ENCODE results near the gene ITK. TPM values are rescaled to one million over a fixed set of nuclear protein-coding genes. Genes with fewer than 3 reads are reported as not detected.

Gene ITK
- total and polyA plus RNA-seq, 4 donors: 0.35 to 1.5 (median 0.43) TPM

DNA sequence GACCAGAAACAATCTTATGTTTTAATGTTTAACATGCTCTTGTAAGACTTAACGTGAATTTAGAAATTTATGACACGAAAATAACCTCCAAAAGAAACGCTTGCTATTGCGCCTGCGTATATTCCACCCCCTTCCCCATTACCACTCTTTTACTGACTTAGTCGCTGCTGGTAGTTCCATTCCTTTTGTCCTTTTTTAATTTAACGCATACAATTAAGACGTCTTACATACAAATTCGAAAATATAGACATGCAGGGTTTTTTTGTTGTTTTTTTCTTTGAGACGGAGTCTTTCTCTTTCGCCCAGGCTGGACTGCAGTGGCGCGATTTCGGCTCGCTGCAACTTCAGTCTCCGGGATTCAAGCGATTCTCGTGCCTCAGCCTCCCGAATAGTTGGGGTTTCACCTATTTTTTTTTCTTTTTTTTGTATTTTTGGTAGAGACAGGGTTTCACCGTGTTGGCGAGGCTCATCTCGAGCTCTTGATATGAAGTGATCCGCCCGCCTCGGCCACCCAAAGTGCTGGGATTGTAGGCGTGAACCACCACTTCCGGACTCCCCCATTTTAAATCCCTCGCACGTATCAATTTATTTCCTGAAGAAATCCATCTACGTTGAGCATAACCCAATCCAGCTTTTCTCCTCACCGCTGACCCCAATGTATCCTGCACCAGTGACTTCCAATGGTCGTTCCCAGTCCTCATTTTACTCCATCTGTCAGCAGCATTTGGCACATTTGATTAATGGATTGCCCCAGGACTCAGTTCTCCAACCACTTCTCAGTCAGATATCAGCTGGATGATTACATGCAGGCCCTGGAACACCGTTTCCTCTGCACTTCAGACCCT is 37.3 kb upstream of the ITK start:
- H3K4me1 ChIP-seq (ENCODE audit: control insufficient read depth in 4 of 4, insufficient read depth in 4 of 4, low read length in 3 of 4): peaks cover 4 to 9% (median 5%) of the 10 kb centered on the region in 4 donors
- no peaks in the 10 kb centered on the region for H3K9me3 ChIP-seq (ENCODE audit: control insufficient read depth in 4 of 4, low read length in 3 of 4)
- TF ChIP-seq, protein P1, sequence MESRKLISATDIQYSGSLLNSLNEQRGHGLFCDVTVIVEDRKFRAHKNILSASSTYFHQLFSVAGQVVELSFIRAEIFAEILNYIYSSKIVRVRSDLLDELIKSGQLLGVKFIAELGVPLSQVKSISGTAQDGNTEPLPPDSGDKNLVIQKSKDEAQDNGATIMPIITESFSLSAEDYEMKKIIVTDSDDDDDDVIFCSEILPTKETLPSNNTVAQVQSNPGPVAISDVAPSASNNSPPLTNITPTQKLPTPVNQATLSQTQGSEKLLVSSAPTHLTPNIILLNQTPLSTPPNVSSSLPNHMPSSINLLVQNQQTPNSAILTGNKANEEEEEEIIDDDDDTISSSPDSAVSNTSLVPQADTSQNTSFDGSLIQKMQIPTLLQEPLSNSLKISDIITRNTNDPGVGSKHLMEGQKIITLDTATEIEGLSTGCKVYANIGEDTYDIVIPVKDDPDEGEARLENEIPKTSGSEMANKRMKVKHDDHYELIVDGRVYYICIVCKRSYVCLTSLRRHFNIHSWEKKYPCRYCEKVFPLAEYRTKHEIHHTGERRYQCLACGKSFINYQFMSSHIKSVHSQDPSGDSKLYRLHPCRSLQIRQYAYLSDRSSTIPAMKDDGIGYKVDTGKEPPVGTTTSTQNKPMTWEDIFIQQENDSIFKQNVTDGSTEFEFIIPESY (IDR thresholded peaks at IDR 0.05): peak; percentile 3
- TF ChIP-seq RAD21 (IDR thresholded peaks at IDR 0.05) (no peak), YY1 (IDR thresholded peaks at IDR 0.05) (peak; percentile 94)
- TF ChIP-seq, protein P2, sequence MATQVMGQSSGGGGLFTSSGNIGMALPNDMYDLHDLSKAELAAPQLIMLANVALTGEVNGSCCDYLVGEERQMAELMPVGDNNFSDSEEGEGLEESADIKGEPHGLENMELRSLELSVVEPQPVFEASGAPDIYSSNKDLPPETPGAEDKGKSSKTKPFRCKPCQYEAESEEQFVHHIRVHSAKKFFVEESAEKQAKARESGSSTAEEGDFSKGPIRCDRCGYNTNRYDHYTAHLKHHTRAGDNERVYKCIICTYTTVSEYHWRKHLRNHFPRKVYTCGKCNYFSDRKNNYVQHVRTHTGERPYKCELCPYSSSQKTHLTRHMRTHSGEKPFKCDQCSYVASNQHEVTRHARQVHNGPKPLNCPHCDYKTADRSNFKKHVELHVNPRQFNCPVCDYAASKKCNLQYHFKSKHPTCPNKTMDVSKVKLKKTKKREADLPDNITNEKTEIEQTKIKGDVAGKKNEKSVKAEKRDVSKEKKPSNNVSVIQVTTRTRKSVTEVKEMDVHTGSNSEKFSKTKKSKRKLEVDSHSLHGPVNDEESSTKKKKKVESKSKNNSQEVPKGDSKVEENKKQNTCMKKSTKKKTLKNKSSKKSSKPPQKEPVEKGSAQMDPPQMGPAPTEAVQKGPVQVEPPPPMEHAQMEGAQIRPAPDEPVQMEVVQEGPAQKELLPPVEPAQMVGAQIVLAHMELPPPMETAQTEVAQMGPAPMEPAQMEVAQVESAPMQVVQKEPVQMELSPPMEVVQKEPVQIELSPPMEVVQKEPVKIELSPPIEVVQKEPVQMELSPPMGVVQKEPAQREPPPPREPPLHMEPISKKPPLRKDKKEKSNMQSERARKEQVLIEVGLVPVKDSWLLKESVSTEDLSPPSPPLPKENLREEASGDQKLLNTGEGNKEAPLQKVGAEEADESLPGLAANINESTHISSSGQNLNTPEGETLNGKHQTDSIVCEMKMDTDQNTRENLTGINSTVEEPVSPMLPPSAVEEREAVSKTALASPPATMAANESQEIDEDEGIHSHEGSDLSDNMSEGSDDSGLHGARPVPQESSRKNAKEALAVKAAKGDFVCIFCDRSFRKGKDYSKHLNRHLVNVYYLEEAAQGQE (IDR thresholded peaks at IDR 0.05): peak; percentile 32
- peaks cover 0 to 9% (median 2%) of the 10 kb centered on the region in 4 donors for H3K36me3 ChIP-seq (ENCODE audit: control insufficient read depth in 4 of 4, insufficient read depth in 3 of 4, low read depth in 1 of 4, low read length in 3 of 4)
- no peaks in the 10 kb centered on the region for H3K27me3 ChIP-seq (ENCODE audit: control insufficient read depth in 4 of 4, insufficient read depth in 4 of 4, low read length in 3 of 4)
- WGBS: 11% methylated on average over 33 of the region's 33 CpGs
- peak; percentile 62 for DNase-seq (ENCODE audit: low spot score)
- peak overlapping the region; percentile 87 to 91 for H3K27ac ChIP-seq (ENCODE audit: low read depth in 1 of 2, low read length in 2 of 2)
- peak overlapping the region; percentile 88 to 92 (median 89) for H3K4me3 ChIP-seq (ENCODE audit: low read depth in 1 of 3, low read length in 3 of 3)
- peak overlapping the region; percentile 40 to 85 for H3K9ac ChIP-seq (ENCODE audit: low read depth in 1 of 2, low read length in 2 of 2)

DNA sequence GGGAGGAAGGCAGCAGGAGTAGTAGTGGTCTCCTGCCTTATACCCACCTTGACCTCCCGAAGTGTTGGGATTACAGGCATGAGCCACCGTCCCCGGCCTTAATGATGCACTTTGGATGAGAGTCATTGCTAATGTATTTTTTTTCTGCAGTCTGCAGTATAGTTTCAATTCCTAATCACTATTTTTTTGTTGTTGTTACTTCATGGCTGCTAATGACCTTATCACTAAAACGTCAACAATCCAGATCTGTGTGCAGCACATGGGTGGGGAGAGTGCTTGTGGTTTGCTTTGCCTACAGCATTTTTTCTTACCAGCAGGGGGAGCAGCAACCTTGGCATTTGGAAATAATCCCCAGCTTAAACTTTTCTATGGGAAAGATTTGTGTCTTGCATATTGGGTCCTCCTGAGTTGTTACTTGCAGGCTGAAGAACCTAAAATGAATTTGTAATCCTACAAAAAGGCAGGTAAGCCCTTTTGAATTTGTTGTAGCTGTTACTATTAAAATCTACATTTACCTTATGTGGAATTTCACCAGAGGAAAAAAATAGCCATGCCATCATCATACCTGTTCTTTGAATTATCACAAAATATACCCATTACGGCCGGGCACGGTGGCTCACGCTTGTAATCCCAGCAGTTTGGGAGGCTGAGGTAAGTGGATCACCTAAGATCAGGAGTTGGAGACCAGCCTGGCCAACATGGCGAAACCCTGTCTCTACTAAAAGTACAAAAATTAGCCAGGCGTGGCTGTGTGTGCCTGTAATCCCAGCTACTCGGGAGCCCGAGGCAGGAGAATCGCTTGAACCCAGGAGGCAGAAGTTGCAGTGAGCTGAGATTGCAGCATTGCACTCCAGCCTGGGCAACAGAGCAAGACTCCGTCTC is 31.7 kb upstream of the ITK start:
- DNase-seq (ENCODE audit: low spot score): peak; percentile 76
- WGBS: 68% methylated on average over 14 of the region's 14 CpGs

More for the DNA sequence above, 31.7 kb upstream of the ITK start:
- Histone ChIP-seq H3K36me3 (ENCODE audit: control insufficient read depth in 4 of 4, insufficient read depth in 3 of 4, low read depth in 1 of 4, low read length in 3 of 4) (no peaks in the 10 kb centered on the region), H3K9me3 (ENCODE audit: control insufficient read depth in 4 of 4, low read length in 3 of 4) (no peaks in the 10 kb centered on the region), H3K4me3 (ENCODE audit: low read depth in 1 of 3, low read length in 3 of 3) (no peak overlapping the region), H3K4me1 (ENCODE audit: control insufficient read depth in 4 of 4, insufficient read depth in 4 of 4, low read length in 3 of 4) (no peaks in the 10 kb centered on the region), H3K27ac (ENCODE audit: low read depth in 1 of 2, low read length in 2 of 2) (no peak overlapping the region), H3K9ac (ENCODE audit: low read depth in 1 of 2, low read length in 2 of 2) (no peak overlapping the region), H3K27me3 (ENCODE audit: control insufficient read depth in 4 of 4, insufficient read depth in 4 of 4, low read length in 3 of 4) (no peaks in the 10 kb centered on the region)
- TF ChIP-seq RAD21 (IDR thresholded peaks at IDR 0.05) (peak; percentile 84 to 86), TAF1 (conservative IDR thresholded peaks at IDR 0.05) (no peak), RXRA (IDR thresholded peaks at IDR 0.05) (no peak)
- TF ChIP-seq, protein P3, sequence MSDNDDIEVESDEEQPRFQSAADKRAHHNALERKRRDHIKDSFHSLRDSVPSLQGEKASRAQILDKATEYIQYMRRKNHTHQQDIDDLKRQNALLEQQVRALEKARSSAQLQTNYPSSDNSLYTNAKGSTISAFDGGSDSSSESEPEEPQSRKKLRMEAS (IDR thresholded peaks at IDR 0.05): no peak
- TF ChIP-seq, protein P4, sequence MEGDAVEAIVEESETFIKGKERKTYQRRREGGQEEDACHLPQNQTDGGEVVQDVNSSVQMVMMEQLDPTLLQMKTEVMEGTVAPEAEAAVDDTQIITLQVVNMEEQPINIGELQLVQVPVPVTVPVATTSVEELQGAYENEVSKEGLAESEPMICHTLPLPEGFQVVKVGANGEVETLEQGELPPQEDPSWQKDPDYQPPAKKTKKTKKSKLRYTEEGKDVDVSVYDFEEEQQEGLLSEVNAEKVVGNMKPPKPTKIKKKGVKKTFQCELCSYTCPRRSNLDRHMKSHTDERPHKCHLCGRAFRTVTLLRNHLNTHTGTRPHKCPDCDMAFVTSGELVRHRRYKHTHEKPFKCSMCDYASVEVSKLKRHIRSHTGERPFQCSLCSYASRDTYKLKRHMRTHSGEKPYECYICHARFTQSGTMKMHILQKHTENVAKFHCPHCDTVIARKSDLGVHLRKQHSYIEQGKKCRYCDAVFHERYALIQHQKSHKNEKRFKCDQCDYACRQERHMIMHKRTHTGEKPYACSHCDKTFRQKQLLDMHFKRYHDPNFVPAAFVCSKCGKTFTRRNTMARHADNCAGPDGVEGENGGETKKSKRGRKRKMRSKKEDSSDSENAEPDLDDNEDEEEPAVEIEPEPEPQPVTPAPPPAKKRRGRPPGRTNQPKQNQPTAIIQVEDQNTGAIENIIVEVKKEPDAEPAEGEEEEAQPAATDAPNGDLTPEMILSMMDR (IDR thresholded peaks at IDR 0.05; ENCODE audit: low read depth, low read length, missing input control): peak; percentile 87
